Fibroblast of mammary gland (primary cell): Measurements from ENCODE around the gene CCL22.
A peak's percentile ranks its signal among the peaks of the same experiment; 100 is the strongest.

Experiments
- DNase-seq: peaks from one replicate; pipeline ENCODE4 v3.0.0-alpha.2; 2010; ENCODE audit warnings: low read depth
- H3K4me3 ChIP-seq: 2 replicates; pipeline ENCODE4 v1.5.1; 2011; ENCODE audit warnings: low read depth, mild to moderate bottlenecking, low read length, moderate library complexity; ENCODE audit not compliant: control insufficient read depth
- CTCF ChIP-seq: conservative IDR thresholded peaks from 2 replicates; pipeline ENCODE4 v1.5.1; 2011; ENCODE audit warnings: low read depth, low read length, inconsistent platforms; ENCODE audit not compliant: control insufficient read depth, insufficient read depth

CCL22 gene

GRCh38 chr16:57318240-57318970 is 40.2 kb upstream of the CCL22 start:
- no peak for DNase-seq
- no peak overlapping the region for H3K4me3 ChIP-seq
- no peak for TF ChIP-seq CTCF

- TF ChIP-seq CTCF, result no peak
- DNase-seq, result no peak
- H3K4me3 ChIP-seq, result no peak overlapping the region
These were observed 38.9 kb upstream of the CCL22 start for GRCh38 chr16:57319646-57320045.

GRCh38 chr16:57324749-57325148 is 33.8 kb upstream of the CCL22 start:
- H3K4me3 ChIP-seq, result no peak overlapping the region
- TF ChIP-seq CTCF, result no peak
- DNase-seq, result no peak

GRCh38 chr16:57325458-57325857 is 33.1 kb upstream of the CCL22 start:
- TF ChIP-seq CTCF, result no peak
- DNase-seq, result peak; percentile 29
- H3K4me3 ChIP-seq, result no peak overlapping the region

GRCh38 chr16:57329718-57330327 is 28.8 kb upstream of the CCL22 start:
- H3K4me3 ChIP-seq, result no peak overlapping the region
- no peak for DNase-seq

GRCh38 chr16:57331355-57331754 is 27.2 kb upstream of the CCL22 start:
- H3K4me3 ChIP-seq, result no peak overlapping the region
- TF ChIP-seq CTCF, result no peak
- no peak for DNase-seq

More at GRCh38 chr16:57329718-57330327, 28.8 kb upstream of the CCL22 start:
- no peak for TF ChIP-seq CTCF
